ENCODE measurements around the gene STX3.

STX3 gene

DNA sequence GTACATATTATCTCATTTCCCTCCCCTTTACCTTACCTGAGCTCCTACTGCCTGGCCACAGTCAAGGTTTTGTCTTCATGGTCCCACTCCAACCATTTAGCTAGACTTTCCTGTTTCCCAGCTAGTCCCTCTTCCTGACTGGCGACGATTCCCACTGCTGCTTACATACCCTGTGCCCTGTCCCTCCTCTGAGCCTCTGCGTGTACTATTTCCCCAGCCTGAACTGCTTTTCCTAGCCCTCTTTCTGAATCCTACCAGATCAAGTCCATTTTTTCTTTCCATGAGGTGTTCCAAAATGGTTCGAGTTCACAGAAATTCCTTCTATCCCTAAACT is 32.0 kb downstream of the STX3 start:
- Histone ChIP-seq H3K9ac (ENCODE audit: low read length) (no peak overlapping the region), H3K4me2 (ENCODE audit: low read length) (no peak overlapping the region)

DNA sequence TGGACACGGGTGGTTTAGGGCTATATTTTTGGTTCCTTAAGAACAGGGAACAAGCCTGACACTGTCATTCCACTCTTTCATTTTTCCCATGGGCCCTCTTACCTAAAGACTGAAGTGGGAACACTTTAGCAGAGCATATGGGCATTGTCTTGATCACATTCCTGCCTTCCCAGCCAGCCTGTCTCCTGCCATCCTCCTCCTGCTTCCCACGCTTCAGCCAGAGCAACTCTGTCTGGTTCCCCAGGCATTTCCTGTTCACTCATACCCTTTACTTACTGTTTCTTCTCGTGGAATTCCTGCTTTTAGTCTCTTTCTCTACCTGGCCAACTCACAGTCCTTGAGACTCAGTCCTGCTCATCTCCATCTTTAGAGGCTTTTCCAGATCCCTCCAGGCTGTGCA is 32.6 kb downstream of the STX3 start:
- Histone ChIP-seq H3K27me3 (ENCODE audit: low read depth, low read length) (no peaks in the 10 kb centered on the region), H3K36me3 (replicated peaks; ENCODE audit: low read depth, low read length) (peaks cover 4% of the 10 kb centered on the region), H3K4me1 (ENCODE audit: low read length) (no peaks in the 10 kb centered on the region), H2AFZ (ENCODE audit: low read depth, low read length) (no peak overlapping the region), H3K27ac (ENCODE audit: low read length) (no peak overlapping the region), H3K4me2 (ENCODE audit: low read length) (no peak overlapping the region), H3K9me3 (ENCODE audit: insufficient read depth, low read length) (no peaks in the 10 kb centered on the region), H3K4me3 (ENCODE audit: low read length) (no peak overlapping the region), H3K79me2 (ENCODE audit: low read length) (no peaks in the 10 kb centered on the region), H3K9ac (ENCODE audit: low read length) (no peak overlapping the region), H4K20me1 (ENCODE audit: insufficient read depth, low read length) (no peaks in the 10 kb centered on the region)
- TF ChIP-seq, protein P1, sequence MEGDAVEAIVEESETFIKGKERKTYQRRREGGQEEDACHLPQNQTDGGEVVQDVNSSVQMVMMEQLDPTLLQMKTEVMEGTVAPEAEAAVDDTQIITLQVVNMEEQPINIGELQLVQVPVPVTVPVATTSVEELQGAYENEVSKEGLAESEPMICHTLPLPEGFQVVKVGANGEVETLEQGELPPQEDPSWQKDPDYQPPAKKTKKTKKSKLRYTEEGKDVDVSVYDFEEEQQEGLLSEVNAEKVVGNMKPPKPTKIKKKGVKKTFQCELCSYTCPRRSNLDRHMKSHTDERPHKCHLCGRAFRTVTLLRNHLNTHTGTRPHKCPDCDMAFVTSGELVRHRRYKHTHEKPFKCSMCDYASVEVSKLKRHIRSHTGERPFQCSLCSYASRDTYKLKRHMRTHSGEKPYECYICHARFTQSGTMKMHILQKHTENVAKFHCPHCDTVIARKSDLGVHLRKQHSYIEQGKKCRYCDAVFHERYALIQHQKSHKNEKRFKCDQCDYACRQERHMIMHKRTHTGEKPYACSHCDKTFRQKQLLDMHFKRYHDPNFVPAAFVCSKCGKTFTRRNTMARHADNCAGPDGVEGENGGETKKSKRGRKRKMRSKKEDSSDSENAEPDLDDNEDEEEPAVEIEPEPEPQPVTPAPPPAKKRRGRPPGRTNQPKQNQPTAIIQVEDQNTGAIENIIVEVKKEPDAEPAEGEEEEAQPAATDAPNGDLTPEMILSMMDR (IDR thresholded peaks at IDR 0.05; ENCODE audit: low read depth, low read length) = no peak
- no peak for TF ChIP-seq EZH2phosphoT487 (IDR thresholded peaks at IDR 0.05; ENCODE audit: low read depth)

More for the DNA sequence above, 32.0 kb downstream of the STX3 start:
- Histone ChIP-seq H3K4me1 (ENCODE audit: low read length) (no peaks in the 10 kb centered on the region), H3K27me3 (ENCODE audit: low read depth, low read length) (no peaks in the 10 kb centered on the region), H4K20me1 (ENCODE audit: insufficient read depth, low read length) (no peaks in the 10 kb centered on the region), H3K79me2 (ENCODE audit: low read length) (no peaks in the 10 kb centered on the region), H3K36me3 (replicated peaks; ENCODE audit: low read depth, low read length) (peaks cover 6% of the 10 kb centered on the region), H3K4me3 (ENCODE audit: low read length) (no peak overlapping the region), H3K9me3 (ENCODE audit: insufficient read depth, low read length) (no peaks in the 10 kb centered on the region), H2AFZ (ENCODE audit: low read depth, low read length) (no peak overlapping the region), H3K27ac (ENCODE audit: low read length) (no peak overlapping the region)
- TF ChIP-seq EZH2phosphoT487 (IDR thresholded peaks at IDR 0.05; ENCODE audit: low read depth) = no peak

DNA sequence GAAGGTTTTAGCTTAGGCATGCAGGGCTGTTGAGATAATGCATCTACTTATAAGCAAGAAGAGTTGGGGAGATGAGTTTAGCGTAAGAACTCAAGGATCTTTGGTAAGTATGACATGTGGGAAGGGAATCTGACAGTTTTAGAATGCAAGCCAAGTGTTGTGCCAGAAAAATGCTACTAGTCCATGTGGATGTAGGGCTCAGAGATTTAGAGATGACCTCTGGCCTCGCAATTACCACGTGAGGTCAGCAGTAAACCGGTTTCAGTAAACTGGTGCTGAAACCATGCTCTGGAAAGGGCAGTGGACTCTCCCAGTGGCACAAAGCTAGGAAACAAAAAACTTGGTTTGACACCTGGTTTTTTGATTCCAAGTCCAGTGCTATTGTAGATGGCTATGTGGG is 36.5 kb downstream of the STX3 start:
- Histone ChIP-seq H3K79me2 (ENCODE audit: low read length) (no peaks in the 10 kb centered on the region), H3K9ac (ENCODE audit: low read length) (no peak overlapping the region), H3K4me2 (ENCODE audit: low read length) (no peak overlapping the region), H3K36me3 (replicated peaks; ENCODE audit: low read depth, low read length) (peaks cover 4% of the 10 kb centered on the region), H3K4me3 (ENCODE audit: low read length) (no peak overlapping the region), H3K27me3 (ENCODE audit: low read depth, low read length) (no peaks in the 10 kb centered on the region), H3K27ac (ENCODE audit: low read length) (no peak overlapping the region), H2AFZ (ENCODE audit: low read depth, low read length) (no peak overlapping the region), H3K9me3 (ENCODE audit: insufficient read depth, low read length) (no peaks in the 10 kb centered on the region), H3K4me1 (ENCODE audit: low read length) (no peaks in the 10 kb centered on the region), H4K20me1 (ENCODE audit: insufficient read depth, low read length) (no peaks in the 10 kb centered on the region)
- TF ChIP-seq, protein P1 (IDR thresholded peaks at IDR 0.05; ENCODE audit: low read depth, low read length) = no peak
- no peak for TF ChIP-seq EZH2phosphoT487 (IDR thresholded peaks at IDR 0.05; ENCODE audit: low read depth)

DNA sequence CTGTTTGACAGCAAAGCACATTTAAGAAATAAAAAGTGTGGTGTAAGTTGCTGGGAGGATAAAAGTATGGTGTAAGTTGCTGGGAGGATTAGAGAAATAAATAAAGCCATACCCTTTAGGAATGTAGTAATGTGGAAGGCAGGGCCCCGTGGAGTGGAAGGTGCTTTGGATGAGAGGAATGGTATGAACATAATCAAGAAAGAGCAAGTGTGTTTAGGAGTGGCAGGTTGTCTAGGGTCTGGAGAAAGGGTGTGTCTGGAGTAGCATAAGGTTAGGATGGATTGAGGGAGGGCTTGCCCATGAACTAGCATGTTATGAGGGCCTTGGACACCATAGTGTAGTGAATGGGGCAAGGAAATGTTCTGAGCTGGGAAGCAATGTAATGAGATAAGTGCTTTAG is 37.3 kb downstream of the STX3 start:
- no peak overlapping the region for H3K27ac ChIP-seq (ENCODE audit: low read length)
- no peak overlapping the region for H3K9ac ChIP-seq (ENCODE audit: low read length)
- no peak overlapping the region for H3K4me3 ChIP-seq (ENCODE audit: low read length)
- H3K9me3 ChIP-seq (ENCODE audit: insufficient read depth, low read length) = no peaks in the 10 kb centered on the region
- peaks cover 4% of the 10 kb centered on the region for H3K36me3 ChIP-seq (replicated peaks; ENCODE audit: low read depth, low read length)
- H4K20me1 ChIP-seq (ENCODE audit: insufficient read depth, low read length) = no peaks in the 10 kb centered on the region
- no peaks in the 10 kb centered on the region for H3K4me1 ChIP-seq (ENCODE audit: low read length)
- H2AFZ ChIP-seq (ENCODE audit: low read depth, low read length) = no peak overlapping the region
- H3K79me2 ChIP-seq (ENCODE audit: low read length) = no peaks in the 10 kb centered on the region
- H3K4me2 ChIP-seq (ENCODE audit: low read length) = no peak overlapping the region
- H3K27me3 ChIP-seq (ENCODE audit: low read depth, low read length) = no peaks in the 10 kb centered on the region
- no peak for TF ChIP-seq EZH2phosphoT487 (IDR thresholded peaks at IDR 0.05; ENCODE audit: low read depth)
- TF ChIP-seq, protein P1 (IDR thresholded peaks at IDR 0.05; ENCODE audit: low read depth, low read length) = no peak

DNA sequence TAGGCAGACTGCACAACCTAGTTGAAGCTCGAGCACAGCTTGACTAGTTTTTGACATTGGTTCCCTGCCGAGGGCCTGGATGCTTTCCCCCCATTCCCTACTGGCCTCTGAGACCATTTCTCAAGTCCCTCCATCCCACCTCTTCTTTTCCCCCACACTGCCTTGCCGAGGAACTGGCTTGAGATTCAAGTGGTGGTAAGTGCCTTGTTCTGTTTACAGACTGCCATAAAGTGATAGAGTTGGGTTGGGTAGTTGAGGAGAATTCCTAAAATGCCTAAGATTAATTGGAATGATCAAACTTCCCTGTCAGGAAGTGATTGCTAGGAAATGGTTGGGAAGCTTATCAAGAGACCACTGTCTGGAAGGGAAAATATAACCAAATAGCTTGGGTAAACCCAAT is 39.2 kb downstream of the STX3 start:
- H3K4me3 ChIP-seq (ENCODE audit: low read length) = no peak overlapping the region
- H2AFZ ChIP-seq (ENCODE audit: low read depth, low read length) = no peak overlapping the region
- no peaks in the 10 kb centered on the region for H3K79me2 ChIP-seq (ENCODE audit: low read length)
- H3K9ac ChIP-seq (ENCODE audit: low read length) = no peak overlapping the region
- no peaks in the 10 kb centered on the region for H3K9me3 ChIP-seq (ENCODE audit: insufficient read depth, low read length)
- TF ChIP-seq, protein P1 (IDR thresholded peaks at IDR 0.05; ENCODE audit: low read depth, low read length) = no peak
- no peak for TF ChIP-seq EZH2phosphoT487 (IDR thresholded peaks at IDR 0.05; ENCODE audit: low read depth)
- no peak overlapping the region for H3K4me2 ChIP-seq (ENCODE audit: low read length)
- H3K27ac ChIP-seq (ENCODE audit: low read length) = no peak overlapping the region
- H3K27me3 ChIP-seq (ENCODE audit: low read depth, low read length) = no peaks in the 10 kb centered on the region
- H3K4me1 ChIP-seq (ENCODE audit: low read length) = no peaks in the 10 kb centered on the region
- peaks cover 4% of the 10 kb centered on the region for H3K36me3 ChIP-seq (replicated peaks; ENCODE audit: low read depth, low read length)
- H4K20me1 ChIP-seq (ENCODE audit: insufficient read depth, low read length) = no peaks in the 10 kb centered on the region

All from OCI-LY3 (cell line).